Hematopoietic multipotent progenitor cell treated with erythropoietin and hydrocortisone succinate and interleukin-3 and kit ligand, for 6 days (in vitro differentiated cells): ENCODE results near the gene IL1RN.

Experiments used
- DNase-seq: peaks from one replicate; pipeline ENCODE4 v3.0.0-alpha.2; 2015

Gene IL1RN

GRCh38 chr2:113129519-113130078 lies 2.2 kb downstream of the IL1RN start:
- no peak for DNase-seq

GRCh38 chr2:113131352-113132185 lies 4.2 kb downstream of the IL1RN start:
- DNase-seq = no peak

GRCh38 chr2:113132414-113133021 lies 5.1 kb downstream of the IL1RN start:
- no peak for DNase-seq

GRCh38 chr2:113133704-113134598 lies 6.6 kb downstream of the IL1RN start:
- no peak for DNase-seq

GRCh38 chr2:113134717-113135116 lies 7.3 kb downstream of the IL1RN start:
- DNase-seq = no peak

- no peak for DNase-seq
Measured at GRCh38 chr2:113135317-113135716, 7.9 kb downstream of the IL1RN start.

GRCh38 chr2:113136828-113137775 lies 9.7 kb downstream of the IL1RN start:
- DNase-seq = peak; percentile 78

GRCh38 chr2:113137827-113138226 lies 10.4 kb downstream of the IL1RN start:
- DNase-seq = no peak

- peak; percentile 90 for DNase-seq
Measured at GRCh38 chr2:113138428-113139322, 11.3 kb downstream of the IL1RN start.

- DNase-seq = no peak
Measured at GRCh38 chr2:113141451-113141850, 14.1 kb downstream of the IL1RN start.

- DNase-seq = no peak
Measured at GRCh38 chr2:113142290-113142689, 14.9 kb downstream of the IL1RN start.

- DNase-seq = no peak
Measured at GRCh38 chr2:113144259-113144658, 16.9 kb downstream of the IL1RN start.

GRCh38 chr2:113148606-113149552 lies 21.5 kb downstream of the IL1RN start:
- DNase-seq = no peak

GRCh38 chr2:113149553-113150257 lies 22.3 kb downstream of the IL1RN start:
- DNase-seq = no peak

- DNase-seq = no peak
Measured at GRCh38 chr2:113150258-113150601, 22.8 kb downstream of the IL1RN start.

GRCh38 chr2:113155331-113155730 lies 27.9 kb downstream of the IL1RN start:
- no peak for DNase-seq

- DNase-seq = no peak
Measured at GRCh38 chr2:113156278-113157117, 29.1 kb downstream of the IL1RN start.
